Stimulated activated CD4-positive, alpha-beta T cell treated with anti-CD3 and anti-CD28 coated beads, Interleukin-1b, Interleukin-23, amount 100 ng/mL, for 4 hours (primary cell): Measurements from ENCODE around the gene CCDC33.
"Not testable (repeated sequence)": the region's sequence is repeated elsewhere in the genome, so short reads cannot be mapped to it uniquely, and the experiment has no call there.

Source experiments
- DNase-seq, 2 donors: peaks; one replicate each; pipeline ENCODE4 v3.0.0-alpha.2; 2020; ENCODE audit warnings: low read depth in 2 of 2

The CCDC33 gene

DNA sequence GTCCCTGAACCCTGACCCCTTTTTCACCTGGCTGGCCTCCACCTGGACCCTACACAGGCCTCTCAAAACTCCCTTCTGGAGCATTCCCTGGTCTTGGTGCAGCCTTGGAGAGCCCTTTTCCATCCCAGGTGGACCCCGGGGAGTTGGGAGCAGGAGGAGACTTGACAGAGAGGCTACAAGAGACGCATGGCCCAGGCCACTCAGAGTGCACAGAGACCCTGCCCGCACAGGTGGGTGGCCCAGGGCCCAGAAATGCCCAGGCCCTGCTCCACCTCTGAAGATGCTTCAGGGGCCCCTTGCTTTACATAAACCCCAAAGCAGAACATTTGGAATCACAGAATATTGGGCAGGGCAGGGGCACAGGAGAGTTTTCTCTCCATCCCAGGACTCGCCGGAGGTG, 97.0 kb downstream of the CCDC33 start:
- DNase-seq: no peak

DNA sequence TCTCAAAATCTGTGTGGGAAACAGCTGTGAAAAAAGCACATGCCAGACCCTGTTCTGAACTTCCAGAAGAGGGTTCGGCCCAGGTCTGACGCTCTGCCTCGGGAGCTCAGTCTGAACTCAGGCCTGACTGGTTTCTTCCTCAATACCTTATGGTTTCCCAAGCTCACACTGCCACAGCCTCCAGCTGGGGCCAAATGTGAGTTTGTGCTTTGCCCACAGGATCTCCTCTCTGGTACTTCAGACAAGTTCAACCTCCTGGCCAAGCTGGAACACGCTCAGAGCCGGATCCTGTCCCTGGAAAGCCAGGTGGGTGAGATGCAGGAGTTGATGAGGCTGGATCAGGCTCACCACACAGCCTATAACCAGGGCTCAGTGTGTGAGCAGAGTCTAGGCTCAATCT, 97.5 kb downstream of the CCDC33 start:
- DNase-seq: no peak

DNA sequence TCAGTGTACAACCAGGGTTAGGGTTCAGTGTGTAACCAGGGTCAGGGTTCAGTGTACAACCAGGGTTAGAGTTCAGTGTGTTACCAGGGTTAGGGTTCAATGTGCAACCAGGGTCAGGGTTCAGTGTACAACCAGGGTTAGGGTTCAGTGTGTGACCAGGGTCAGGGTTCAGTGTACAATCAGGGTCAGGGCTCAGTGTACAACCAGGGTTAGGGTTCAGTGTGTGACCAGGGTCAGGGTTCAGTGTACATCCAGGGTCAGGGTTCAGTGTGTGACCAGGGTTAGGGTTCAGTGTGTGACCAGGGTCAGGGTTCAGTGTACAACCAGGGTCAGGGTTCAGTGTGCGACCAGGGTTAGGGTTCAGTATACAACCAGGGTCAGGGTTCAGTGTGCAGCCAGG, 98.0 kb downstream of the CCDC33 start:
- no peak for DNase-seq

DNA sequence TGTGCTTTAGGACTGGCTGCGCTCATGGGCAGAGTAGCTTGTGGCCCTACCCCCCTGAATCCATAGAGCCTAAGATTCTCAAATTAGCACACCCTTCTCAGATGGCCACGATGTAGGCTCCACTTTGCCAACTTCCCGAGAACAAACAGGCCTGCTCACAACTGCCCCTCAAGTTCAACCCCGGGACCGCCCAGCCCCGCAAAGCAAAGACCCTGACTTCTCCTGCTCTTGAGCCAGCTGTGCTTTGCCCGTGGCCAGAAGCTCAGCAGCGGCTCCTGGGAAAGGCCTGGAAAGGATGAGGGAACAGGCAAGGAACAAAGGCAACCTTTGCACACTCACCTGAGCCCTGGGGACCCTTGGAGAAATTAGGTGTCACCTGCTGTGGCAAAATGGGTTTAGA, 99.3 kb downstream of the CCDC33 start:
- no peak for DNase-seq

DNA sequence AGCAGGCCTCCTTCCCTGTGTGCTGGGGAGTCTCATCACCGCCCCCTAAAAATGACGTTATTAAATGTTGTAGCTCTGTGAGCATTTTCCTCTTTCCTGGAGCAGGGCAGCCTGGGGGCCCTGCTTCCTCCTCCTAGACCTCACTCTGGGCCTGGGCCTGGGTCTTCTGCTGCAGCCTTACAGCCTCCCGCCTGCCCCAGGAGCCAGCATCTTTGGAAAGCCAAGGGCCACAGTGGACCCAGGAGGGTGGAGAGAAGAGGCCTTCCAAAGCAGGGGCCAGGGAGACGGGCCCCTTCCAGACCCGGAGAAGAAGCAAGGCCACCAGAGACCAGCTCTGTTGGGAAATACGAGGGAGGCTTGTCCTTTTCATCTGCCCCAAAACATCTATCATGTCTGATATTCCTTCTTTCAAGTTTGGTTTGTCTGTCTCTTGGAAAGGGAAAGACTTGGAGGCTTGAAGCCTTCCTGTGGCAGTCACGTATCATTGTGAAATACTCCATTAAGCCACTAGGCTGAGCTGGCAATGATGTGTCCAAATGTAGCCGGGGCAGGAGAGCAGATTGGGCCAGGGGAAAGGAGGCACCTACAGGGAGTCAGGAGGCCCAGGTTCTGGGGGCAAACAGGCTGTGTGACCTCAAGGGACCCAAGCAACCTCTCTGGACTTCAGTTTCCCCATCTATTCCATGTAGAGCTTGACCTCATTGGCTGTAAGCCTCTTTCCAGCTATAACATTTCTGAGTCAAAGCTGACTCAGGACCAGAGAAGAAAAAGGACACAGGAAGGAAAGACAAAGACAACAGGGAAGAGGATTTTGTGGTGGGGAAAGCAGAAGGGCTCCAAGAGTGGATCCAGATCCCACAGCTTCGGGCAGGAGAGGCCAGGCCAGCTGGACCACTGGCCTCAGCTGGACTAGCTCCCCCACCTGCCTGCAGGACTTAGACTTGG, 100.2 kb downstream of the CCDC33 start:
- DNase-seq: no peak

DNA sequence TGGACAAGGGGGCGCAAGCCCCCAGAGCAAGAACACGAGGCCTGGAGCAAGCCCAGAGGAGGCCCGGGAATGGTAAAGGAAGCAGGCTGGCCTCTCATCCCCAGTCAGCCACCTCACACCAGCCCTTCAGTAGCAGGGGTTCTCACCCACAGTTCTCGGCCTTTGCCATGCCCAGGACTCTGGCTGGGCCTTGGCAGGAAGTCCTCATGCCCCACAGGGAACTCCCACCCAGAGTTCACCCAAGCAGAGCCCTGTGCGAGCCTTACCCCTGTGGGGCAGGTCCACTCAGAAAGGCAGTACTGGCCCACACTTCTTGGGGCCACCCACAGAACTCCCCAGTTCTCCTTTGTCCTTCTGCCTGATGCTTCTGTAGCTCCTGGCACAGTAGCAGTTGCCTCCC, 101.0 kb downstream of the CCDC33 start:
- DNase-seq: no peak

DNA sequence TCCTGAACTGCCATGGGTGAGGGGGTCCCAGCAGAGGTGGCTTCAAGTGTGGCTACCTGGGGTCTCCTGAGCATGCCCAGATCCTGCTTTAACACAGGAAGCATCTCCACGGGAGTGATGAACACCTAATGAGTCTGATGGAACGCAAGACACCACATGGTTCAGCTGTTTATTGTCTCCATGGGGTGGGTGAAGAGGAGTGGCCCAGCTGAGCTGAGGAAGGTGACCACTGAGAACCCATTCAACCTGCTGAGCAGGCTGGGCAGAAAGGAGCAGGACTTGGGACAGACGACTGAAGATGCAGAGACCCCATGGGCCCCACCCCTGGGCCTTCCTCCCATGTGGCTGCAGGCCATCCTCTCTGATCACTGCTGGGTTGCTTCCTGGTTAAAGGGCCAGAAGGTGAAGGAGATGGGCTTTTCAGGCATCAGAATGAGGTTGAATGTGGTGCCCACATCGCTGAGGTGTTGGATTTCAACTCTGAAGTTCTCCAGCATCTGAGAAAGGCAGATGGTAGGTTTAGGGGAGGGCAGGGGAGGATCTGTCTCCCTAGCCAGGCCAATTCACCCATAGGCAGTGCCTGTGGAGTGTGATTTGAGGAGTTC, 101.6 kb downstream of the CCDC33 start:
- DNase-seq: no peak

DNA sequence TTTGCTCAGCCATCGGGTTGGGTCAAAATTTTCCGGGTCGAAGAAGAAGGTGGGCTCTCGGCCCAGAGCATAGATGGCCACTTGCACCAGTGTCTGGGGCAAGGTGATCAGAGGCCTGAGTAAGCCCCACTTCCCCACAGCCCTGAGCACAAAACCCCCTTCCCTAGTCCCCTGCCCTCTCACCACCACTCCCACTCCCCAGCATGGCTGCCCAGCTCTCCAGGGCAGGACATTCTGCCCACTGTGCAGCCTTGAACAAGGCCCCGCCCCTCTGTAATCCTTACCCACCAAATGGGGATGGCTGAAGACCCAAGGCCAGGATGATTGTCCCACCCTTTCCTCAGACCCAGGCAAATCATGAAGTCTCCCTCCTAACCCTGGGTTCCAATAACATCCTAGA, 102.5 kb downstream of the CCDC33 start:
- DNase-seq: no peak

DNA sequence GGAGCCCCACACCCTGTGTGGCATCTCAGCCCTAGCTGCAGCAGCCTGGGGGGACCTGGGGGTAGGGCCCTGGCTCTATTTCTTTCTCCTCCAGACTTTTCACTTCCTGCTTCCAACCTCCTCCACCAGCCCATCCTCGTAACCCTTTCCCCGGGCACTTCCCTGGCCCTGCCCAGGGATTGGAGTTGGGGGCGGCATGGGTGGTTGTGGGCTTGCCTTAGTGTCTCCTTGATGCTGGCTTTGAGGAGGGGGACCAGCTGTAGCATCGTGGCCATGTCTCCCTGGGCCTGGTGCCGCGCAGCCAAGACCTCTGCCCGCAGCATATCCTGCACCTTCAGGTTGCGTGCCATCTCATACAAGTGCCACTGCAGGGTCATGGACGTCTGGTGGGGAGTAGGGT, 103.2 kb downstream of the CCDC33 start:
- DNase-seq: no peak

DNA sequence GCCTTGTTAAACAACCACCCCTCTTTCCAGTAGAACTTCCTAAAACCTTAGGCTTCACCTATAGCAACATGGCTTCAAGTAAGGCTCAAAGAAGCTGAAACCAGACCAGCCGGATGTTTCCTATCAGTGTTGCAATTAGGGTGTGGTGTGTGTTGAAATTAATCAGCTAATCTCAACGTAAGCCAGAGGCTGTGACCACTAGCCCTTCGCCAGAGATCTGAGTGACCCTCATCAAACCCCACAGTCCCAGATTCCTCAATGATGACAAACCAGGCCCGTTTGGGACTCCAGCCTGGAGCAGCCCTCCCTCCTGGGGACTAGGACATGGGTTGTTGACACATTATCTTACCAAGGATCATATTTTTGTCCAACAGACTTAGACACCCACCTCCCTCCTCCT, 104.0 kb downstream of the CCDC33 start:
- DNase-seq: no peak

DNA sequence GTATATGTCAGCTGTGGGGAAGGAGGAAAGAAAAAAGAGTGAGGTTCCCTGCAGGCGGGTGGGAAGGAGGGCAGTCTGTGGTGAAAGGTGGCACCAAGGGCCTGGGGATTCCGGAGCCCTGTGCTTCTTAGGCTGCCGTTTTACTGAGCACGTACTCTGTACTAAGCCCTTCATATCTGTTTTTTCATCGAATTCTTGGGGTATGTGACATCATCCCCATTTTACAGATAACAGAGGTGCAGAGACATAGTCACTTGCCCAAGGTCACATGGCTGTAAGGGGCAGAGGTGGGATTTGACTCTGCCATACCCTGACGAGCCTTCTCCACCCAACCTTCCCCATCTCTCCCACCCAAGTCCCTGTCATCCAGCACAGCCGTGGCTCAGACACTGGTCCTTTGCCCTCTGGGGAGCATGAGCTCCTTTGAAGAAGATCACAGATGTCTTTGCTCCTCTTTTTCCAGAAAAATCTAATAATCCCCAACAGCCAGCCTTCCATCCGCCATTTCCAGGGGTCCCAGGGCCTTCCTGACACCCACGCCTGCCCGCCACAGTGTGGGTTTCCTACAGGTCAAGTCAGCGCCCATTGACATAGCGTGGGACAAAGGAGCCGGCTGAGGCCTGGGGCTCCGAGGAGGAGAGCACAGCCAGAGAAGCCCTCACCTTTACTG, 107.1 kb downstream of the CCDC33 start:
- no peak for DNase-seq

DNA sequence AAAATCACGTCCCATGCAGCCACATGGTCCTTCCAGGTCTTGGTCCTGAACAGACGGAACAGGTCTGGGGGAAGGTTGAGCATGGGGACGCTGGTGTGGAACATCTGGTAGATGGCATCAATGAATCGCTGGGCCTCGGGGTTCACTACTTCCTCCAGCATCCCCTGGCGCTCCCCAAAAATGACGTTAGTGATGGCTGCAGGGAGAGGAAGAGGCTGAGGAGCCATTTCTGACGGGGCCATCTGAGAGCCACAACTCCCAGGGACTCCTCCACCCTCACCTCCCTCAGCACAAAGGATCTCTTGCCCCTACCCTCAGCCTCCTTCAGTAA, 107.6 kb downstream of the CCDC33 start:
- no peak for DNase-seq

DNA sequence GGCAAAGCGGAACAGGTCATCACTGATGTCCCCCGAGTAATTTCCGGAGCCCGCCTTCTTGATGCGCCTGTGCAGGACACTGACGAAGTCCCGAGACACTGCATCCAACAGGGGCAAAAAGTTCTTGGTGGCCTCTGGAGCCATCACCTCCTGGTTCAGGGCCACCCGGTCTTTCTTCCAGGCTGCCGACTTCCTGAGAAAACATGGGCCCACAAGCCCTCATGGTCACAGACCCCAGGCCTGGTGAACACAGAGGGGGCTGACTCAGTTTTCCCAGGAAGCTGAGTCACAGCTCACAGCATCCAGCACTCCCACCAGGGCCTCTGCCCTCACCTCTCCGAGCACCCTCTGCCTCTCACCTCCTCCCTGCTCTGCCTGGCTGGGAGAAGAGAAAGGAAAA, 108.9 kb downstream of the CCDC33 start:
- no peak for DNase-seq

DNA sequence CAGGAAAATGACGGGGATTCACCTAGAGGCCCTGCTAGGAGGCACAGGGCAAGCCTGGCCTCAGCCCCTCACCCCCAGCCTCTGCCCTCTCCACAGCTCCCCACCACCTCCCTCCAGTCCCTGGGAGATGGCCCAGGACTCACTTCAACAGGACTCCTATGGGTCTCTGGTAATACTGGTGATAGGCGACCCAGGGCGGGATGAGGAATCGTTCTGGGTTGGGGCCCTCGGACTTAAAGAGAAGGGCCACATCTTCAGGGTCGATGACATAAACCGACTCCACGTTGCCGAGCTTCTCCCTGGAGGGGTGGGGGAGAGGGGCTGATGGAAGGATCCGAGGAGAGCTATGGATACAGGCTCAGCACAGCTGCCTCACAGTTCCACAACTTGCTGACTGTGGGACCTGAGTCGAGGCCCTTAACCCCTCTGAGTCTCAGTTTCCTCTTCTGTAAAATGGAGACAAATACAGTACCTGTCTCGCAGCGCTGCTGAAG, 111.7 kb downstream of the CCDC33 start:
- DNase-seq: no peak

DNA sequence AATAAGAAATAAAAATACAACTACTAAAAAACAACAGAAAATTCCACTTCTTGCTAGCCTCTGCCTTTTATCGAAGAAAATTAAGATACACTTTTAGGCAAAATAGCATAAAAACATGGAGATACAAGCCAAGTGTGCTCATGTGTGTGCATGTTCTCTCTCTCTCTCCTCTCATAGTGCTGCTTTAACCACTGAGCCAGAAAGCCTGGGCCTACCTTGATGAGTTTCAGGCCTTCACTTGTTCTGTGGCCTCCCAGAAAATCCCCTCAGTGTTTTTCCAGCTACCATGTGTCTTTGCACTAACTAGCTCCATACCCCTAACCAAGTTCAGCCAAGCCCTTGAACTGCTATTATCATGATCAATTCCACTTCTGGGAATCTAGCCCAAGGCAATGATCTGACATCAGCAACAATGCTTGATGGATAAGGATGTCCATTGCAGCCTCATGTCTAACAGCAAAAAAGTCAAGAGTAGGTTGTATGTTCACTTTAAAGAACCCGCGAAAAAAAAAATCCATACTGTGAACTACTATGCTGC, 113.2 kb downstream of the CCDC33 start:
- DNase-seq: no peak

DNA sequence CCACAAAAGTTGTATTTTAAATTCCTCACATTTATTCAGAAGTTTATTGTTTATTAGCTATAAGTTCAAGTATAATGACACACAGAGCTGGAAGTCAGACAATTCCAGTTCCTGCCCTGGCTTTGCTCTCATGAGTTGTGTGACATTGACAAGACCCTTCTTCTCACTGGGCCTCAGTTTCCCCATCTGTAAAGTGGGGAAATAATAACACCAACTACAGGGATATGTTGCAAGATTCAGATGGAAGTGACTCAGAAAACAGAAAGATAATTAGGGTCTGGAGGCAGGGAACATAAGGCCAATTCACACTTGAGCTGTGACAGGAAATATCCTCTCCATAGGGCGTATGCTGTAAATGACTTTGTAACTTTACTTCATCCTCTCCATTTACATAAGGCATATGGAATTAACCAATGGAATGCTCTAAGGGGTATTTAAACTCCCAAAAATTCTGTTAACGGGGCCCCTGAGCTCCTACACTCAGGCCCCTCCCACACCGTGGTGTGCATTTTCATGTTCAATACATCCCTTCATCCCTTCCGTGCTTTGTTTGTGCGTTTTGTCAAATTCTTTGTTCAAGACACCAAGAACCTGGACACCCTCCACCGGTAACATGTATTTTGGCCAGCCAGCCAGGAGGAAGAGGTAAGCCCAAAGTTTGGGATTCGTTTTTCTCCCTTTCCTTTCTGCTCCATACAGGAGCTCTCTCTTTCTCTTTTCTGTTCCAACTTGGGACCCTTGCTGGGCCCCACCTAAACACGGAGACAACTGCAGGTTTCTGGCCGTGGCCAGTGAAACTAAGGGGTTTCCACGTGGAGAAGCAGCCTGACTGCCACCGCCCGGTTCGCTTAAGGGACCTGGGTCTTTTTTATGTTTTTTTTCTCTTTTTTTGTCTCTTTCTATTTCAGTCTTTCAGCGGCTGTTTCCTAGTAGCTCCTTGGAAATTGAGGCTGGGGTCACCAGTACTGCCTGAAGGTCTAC, 114.5 kb downstream of the CCDC33 start:
- no peak for DNase-seq

DNA sequence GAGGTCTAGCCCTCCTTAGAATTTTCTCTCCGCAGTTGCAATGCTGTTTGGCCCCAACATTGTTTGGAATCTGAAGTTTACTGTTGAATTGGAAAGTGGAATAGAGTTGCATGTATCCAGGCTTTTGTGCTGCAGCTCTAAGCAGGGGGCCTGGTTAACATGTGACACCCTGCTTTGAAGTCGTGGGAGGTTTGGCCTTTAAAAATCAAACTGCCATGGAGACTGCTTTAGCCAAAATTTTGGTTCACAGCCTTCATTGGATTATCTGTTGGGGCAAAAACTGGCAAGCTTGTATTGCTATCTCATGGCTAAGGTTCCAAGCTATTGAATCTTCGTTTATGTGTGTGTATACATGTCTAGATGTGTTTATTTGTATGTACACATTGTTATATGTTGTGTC, 115.5 kb downstream of the CCDC33 start:
- DNase-seq: no peak

DNA sequence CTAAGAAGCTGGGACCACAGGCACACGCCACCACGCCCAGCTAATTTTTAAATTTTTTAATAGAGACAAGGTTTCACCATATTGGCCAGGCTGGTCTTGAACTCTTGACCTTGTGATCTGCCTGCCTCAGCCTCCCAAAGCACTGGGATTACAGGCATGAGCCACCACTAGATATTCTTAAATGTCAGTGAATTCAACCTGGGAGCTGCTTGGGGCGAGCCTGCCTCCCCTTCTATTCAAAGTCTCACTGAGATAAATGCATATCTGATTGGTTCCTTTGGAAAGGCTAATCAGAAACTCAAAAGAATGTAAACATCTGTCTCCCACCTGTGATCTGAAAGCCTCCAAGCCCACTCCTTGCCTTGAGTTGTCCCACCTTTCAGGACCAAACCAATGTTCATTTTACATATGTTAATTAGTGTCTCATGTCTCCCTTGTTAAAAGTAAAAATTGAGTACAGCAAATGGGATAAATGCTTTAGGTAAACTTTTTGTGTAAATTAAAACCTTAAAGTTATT, 116.3 kb downstream of the CCDC33 start:
- no peak for DNase-seq

DNA sequence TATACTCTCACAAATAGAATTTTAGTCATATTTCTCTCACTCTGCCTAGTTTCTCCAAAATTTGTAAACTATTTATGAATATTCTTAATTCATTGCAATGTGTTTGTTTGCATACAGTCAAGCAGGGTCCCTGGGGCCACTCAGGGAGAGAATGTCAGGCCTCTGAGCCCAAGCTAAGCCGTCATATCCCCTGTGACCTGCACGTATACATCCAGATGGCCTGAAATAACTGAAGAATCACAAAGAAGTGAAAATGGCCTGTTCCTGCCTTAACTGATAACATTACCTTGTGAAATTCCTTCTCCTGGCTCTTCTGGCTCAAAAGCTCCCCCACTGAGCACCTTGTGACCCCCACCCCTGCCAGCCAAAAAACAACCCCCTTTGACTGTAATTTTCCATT, 117.9 kb downstream of the CCDC33 start:
- DNase-seq: not testable (repeated sequence)

DNA sequence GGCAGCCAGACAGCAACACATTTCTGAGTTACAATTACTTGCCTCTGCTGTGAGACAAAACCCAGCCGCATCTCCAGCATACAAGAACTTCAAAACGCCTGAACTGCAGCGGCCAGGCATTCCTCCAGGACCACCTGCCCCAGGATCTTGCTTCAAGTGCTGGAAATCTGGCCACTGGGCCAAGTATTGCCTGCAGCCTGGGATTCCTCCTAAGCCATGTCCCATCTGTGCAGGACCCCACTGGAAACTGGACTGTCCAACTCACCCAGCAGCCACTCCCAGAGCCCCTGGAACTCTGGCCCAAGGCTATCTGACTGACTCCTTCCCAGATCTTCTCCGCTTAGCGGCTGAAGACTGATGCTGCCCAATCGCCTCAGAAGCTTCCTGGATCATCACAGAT, 119.9 kb downstream of the CCDC33 start:
- DNase-seq: not testable (repeated sequence)

DNA sequence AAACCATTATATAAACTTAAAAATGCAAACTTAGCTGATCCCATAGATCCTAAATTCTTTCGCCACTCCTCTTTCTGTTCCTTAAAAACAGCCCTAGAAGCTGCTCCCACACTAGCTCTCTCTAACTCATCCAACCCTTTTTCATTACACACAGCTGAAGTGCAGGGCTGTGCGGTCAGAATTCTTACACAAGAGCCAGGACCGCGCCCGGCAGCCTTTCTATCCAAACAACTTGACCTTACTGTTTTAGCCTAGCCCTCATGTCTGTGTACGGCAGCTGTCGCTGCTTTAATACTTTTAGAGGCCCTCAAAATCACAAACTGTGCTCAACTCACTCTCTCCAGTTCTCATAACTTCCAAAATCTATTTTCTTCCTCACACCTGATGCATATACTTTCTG, 121.4 kb downstream of the CCDC33 start:
- DNase-seq: not testable (repeated sequence)
